Ishikawa (cell line): Measurements from ENCODE around the gene RGS16.

Experiments
- MAX ChIP-seq: IDR thresholded peaks from 2 replicates; pipeline ENCODE4 v1.6.1; 2012
- TCF12 ChIP-seq: IDR thresholded peaks from 2 replicates; pipeline ENCODE4 v1.6.1; 2012; ENCODE audit warnings: low read depth

- TF ChIP-seq MAX: no peak
- TF ChIP-seq TCF12: no peak
These were observed 27.8 kb upstream of the RGS16 start for GRCh38 chr1:182631954-182632353.
